AG08396 (cell line): Measurements from ENCODE around the gene PRR22.
A peak's percentile ranks its signal among the peaks of the same experiment; 100 is the strongest.
"Not testable (repeated sequence)": the region's sequence is repeated elsewhere in the genome, so short reads cannot be mapped to it uniquely, and the experiment has no call there.

Source experiments
- DNase-seq: peaks from one replicate; pipeline ENCODE4 v3.0.0; 2012; ENCODE audit warnings: low spot score, mixed read lengths

The PRR22 gene

DNA sequence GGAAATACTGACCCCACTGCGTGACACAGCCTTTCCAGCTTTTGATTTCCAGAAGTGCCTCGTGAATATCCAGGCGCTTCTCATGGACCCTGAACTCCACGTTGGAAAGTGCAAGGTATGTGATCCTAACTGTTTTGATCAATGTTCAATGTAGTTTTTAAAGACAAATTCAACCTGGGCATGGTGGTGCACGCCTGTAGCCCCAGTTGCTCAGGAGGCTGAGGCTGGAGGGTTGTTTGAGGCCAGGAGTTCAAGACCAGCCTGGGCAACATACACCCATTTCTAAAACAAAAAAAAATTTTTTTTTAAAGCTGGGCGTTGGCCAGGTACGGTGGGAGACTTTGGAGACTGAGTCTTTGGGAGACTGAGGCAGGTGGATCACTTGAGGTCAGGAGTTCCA lies 32.8 kb downstream of the PRR22 start:
- no peak for DNase-seq

DNA sequence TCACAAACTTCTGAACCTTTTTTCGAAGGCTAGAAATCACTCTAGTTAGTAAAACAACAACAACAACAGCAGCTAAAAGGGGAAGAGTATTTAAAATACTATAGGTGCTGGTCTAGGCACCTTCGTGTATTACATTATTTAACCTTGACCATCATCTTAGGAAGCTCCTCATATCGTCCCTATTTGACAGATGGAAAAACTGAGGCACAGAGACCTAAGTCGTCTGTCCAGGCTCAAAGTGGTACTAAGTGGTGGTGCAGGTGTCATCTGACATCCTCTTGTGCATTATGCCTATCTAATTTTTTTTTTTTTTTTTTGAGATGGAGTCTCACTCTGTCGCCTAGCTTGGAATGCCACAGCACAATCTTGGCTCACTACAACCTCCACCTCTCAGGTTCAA lies 35.0 kb downstream of the PRR22 start:
- no peak for DNase-seq

DNA sequence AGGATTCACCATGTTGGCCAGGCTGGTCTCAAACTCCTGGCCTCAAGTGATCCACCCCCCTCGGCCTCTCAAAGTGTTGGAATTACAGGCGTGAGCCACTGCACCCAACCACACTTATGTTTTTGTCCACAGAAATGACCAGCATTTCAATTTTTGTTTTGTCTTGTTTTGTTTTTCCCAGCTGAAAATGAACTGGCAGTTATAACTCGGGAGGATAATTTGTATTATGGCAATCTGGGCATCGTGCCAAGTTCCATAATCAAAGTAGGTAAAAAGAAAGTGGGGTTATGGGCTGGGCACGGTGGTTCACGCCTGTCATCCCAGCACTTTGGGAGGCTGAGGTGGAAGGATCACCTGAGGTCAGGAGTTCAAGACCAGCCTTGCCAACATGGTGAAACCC lies 35.6 kb downstream of the PRR22 start:
- not testable (repeated sequence) for DNase-seq

DNA sequence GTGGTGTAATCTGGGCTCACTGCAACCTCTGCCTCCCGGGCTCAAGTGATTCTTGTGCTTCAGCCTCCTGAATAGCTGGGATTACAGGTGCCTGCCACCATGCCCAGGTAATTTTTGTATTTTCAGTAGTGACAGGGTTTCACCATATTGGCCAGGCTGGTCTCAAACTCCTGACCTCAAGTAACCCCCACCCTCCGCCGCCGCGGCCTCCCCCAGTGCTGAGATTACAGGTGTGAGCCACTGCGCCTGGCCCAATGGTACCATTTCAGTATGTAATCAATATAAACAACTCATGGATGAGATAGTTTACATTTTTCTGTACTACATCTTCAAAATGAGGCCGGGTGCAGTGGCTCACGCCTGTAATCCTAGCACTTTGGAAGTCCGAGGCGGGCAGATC lies 39.5 kb downstream of the PRR22 start:
- DNase-seq, result not testable (repeated sequence)

DNA sequence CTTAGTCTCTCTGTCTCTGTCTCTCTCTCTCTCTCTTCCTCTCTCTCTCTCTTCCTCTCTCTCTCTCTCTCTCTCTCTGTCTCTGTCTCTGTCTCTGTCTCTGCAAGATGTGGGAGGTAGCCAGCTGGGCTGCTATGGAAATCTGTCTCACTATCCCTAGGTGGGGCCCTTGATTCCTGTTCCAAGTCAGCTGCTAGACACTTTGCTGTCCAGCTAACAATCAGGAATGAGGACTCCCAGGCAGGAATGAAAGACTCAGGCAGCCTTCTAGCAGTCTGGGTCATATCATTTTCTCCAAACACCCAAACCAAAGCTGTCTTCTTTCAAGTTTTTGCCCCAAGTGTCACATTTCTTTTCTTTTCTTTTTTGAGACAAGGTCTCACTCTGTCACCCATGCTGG lies 40.9 kb downstream of the PRR22 start:
- DNase-seq, result peak; percentile 16

DNA sequence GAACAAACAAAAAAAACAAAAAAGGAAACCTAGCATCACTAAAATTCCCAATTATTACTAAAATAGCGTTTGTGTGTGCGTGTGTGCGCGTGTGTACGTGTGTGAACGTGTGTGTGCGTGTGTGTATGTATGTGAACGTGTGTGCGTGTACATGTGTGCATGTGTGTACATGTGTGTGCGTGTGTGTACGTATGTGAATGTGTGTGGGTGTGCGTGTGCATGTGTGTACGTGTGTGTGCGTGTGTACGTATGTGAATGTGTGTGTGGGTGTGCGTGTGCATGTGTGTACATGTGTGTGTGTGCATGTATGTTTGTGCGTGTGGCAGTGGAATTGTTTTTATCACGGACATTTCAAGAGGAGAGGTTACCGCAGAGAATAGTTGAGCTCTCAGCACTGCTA lies 42.5 kb downstream of the PRR22 start:
- no peak for DNase-seq

DNA sequence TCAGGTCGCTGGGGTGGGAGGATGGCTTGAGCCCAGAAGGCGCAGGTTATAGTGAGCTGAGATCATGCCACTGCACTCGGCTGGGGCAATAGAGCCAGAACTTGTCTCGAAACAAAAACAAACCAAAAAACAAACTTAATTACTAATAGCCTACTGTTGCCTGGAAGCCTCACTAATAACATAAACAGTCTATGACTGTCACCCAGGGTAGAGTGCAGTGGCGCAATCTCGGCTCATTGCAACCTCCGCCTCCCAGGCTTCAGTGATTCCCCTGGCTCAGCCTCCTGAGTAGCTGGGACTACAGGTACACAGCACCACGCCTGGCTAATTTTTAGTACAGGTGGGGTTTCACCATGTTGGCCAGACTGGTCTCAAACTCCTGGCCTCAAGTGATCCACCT lies 46.1 kb downstream of the PRR22 start:
- no peak for DNase-seq

DNA sequence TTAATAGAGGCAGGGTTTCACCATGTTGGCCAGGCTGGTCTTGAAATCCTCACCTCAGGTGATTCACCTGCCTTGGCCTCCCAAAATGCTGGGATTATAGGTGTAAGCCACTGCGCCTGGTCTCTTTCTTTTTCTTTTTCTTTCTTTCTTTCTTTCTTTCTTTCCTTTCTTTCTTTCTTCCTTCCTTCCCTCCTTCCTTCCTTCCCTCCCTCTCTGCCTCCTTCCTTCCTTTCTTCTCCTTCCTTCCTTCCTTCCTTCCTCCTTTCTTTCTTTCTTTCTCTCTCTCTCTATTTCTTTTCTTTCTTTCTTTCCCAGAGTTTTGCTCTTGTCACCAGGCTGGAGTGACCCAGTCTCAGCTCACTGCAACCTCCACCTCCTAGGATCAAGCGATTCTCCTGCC lies 51.4 kb downstream of the PRR22 start:
- DNase-seq, result not testable (repeated sequence)
